CD4-positive, alpha-beta T cell treated with Interleukin-15 for 4 hours (primary cell): ENCODE data around the gene S100A8.
"Not testable (repeated sequence)": the region's sequence is repeated elsewhere in the genome, so short reads cannot be mapped to it uniquely, and the experiment has no call there.

Experiments
- DNase-seq: peaks from one replicate; pipeline ENCODE4 v3.0.0-alpha.2; 2020; ENCODE audit warnings: low spot score

Gene S100A8

GRCh38 chr1:153360592-153361479 lies 30.0 kb downstream of the S100A8 start:
- DNase-seq, result no peak

- no peak for DNase-seq
Measured at GRCh38 chr1:153360190-153360589, 30.7 kb downstream of the S100A8 start.

GRCh38 chr1:153359241-153359640 lies 31.6 kb downstream of the S100A8 start:
- DNase-seq, result no peak

GRCh38 chr1:153358691-153358975 lies 32.2 kb downstream of the S100A8 start:
- no peak for DNase-seq

- no peak for DNase-seq
Measured at GRCh38 chr1:153357853-153358690, 32.8 kb downstream of the S100A8 start, which contains the start of gene S100A9. S100A9 (plus strand) TSS chr1:153357854; CDS start chr1:153358284, 430 bp downstream.

GRCh38 chr1:153357076-153357852 lies 33.6 kb downstream of the S100A8 start:
- no peak for DNase-seq

GRCh38 chr1:153356392-153357075 lies 34.3 kb downstream of the S100A8 start:
- no peak for DNase-seq

GRCh38 chr1:153355445-153356071 lies 35.3 kb downstream of the S100A8 start:
- DNase-seq, result peak; percentile 28

GRCh38 chr1:153354515-153355193 lies 36.2 kb downstream of the S100A8 start:
- DNase-seq, result no peak

GRCh38 chr1:153353226-153353947 lies 37.5 kb downstream of the S100A8 start:
- no peak for DNase-seq

GRCh38 chr1:153352523-153352922 lies 38.4 kb downstream of the S100A8 start:
- peak; percentile 57 for DNase-seq

- no peak for DNase-seq
Measured at GRCh38 chr1:153350321-153350957, 40.4 kb downstream of the S100A8 start.

- DNase-seq, result no peak
Measured at GRCh38 chr1:153349363-153350320, 41.2 kb downstream of the S100A8 start.

GRCh38 chr1:153348511-153349362 lies 42.1 kb downstream of the S100A8 start, which contains the start of gene PGLYRP4:
PGLYRP4 (minus strand) TSS chr1:153348841; CDS start chr1:153347932, 909 bp downstream.
- DNase-seq, result no peak

GRCh38 chr1:153347856-153348255 lies 43.0 kb downstream of the S100A8 start:
- DNase-seq, result no peak

- DNase-seq, result not testable (repeated sequence)
Measured at GRCh38 chr1:153347049-153347448, 43.8 kb downstream of the S100A8 start.

GRCh38 chr1:153346077-153346723 lies 44.7 kb downstream of the S100A8 start:
- DNase-seq, result no peak
